ENCODE data around the gene CKAP5.

DNA sequence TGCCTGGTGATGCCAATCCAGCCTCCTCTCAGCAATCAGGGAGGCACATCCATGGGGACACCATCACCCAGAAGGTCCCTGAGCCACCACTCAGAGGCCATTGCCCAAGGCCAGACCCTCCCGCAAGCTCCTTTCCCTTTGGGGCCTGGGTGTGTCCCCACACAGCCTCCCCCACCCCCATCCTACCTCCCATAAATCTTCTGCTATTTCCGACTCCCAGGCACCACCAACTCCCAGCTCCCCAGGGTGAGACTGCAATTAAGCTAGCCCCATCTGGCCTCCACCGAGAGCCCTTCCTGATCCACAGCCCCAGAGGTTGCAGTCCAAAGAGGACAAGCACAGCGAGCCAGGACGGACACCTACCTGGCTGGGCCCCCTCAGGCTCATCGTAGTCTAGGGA, 152.0 kb downstream of the CKAP5 start:
- TF ChIP-seq, protein P1, sequence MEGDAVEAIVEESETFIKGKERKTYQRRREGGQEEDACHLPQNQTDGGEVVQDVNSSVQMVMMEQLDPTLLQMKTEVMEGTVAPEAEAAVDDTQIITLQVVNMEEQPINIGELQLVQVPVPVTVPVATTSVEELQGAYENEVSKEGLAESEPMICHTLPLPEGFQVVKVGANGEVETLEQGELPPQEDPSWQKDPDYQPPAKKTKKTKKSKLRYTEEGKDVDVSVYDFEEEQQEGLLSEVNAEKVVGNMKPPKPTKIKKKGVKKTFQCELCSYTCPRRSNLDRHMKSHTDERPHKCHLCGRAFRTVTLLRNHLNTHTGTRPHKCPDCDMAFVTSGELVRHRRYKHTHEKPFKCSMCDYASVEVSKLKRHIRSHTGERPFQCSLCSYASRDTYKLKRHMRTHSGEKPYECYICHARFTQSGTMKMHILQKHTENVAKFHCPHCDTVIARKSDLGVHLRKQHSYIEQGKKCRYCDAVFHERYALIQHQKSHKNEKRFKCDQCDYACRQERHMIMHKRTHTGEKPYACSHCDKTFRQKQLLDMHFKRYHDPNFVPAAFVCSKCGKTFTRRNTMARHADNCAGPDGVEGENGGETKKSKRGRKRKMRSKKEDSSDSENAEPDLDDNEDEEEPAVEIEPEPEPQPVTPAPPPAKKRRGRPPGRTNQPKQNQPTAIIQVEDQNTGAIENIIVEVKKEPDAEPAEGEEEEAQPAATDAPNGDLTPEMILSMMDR (conservative IDR thresholded peaks at IDR 0.05): no peak
- TF ChIP-seq ZFX (IDR thresholded peaks at IDR 0.05): no peak
